Activated T-helper 17 cell treated with anti-CD3 and anti-CD28 coated beads, Interleukin-2, amount 50 U/mL, for 72 hours (primary cell): ENCODE measurements around the gene UBE2M. TPM values are rescaled to one million over a fixed set of nuclear protein-coding genes. Genes with fewer than 3 reads are reported as not detected.
A peak's percentile ranks its signal among the peaks of the same experiment; 100 is the strongest.
"Not testable (repeated sequence)": the region's sequence is repeated elsewhere in the genome, so short reads cannot be mapped to it uniquely, and the experiment has no call there.

Experiments
- ATAC-seq: fragments of 150-1000 bp; cut with Tn5 transposase; replicated peaks from 2 replicates; pipeline ENCODE4 v1.10.0; 2021; ENCODE audit warnings: mild to moderate bottlenecking, moderate library complexity
- H3K27ac Mint-ChIP-seq: one replicate; pipeline ENCODE4 v1.8.0; 2022; ENCODE audit warnings: mixed read lengths
- H3K27me3 Mint-ChIP-seq: one replicate; pipeline ENCODE4 v1.8.0; 2022; ENCODE audit warnings: mixed read lengths
- H3K36me3 Mint-ChIP-seq: one replicate; pipeline ENCODE4 v1.8.0; 2022; ENCODE audit warnings: low read depth, mild to moderate bottlenecking, mixed read lengths
- H3K4me1 Mint-ChIP-seq: one replicate; pipeline ENCODE4 v1.8.0; 2022; ENCODE audit warnings: mixed read lengths
- H3K4me3 Mint-ChIP-seq: one replicate; pipeline ENCODE4 v1.8.0; 2022; ENCODE audit warnings: mild to moderate bottlenecking, mixed read lengths
- H3K9me3 Mint-ChIP-seq: one replicate; pipeline ENCODE4 v1.8.0; 2022; ENCODE audit warnings: mixed read lengths
- total RNA-seq, 2 donors: library from RNA; stranded (reverse); gene quantifications; one replicate each; pipeline ENCODE4 v1.2.3, GENCODE V29; 2022

The UBE2M gene
- total RNA-seq, 2 donors from 2014 or later = 102 to 141 TPM

GRCh38 chr19:58543826-58544590 lies 14.4 kb downstream of the UBE2M start, which contains the start of gene TRIM28:
Gene TRIM28, plus strand, starts transcription at chr19:58544064. Its CDS starts 694 bp downstream, at chr19:58544758.
- Mint-ChIP-seq H3K9me3 (no peaks in the 10 kb centered on the region), H3K27ac (peak within 1 kb of the TSS; percentile 98), H3K36me3 (peaks cover 54% of the 10 kb centered on the region), H3K27me3 (no peaks in the 10 kb centered on the region), H3K4me3 (peak within 1 kb of the TSS; percentile 95), H3K4me1 (peaks cover 26% of the 10 kb centered on the region)
- peak; percentile 95 for ATAC-seq

- ATAC-seq, H3K27me3 Mint-ChIP-seq, H3K9me3 Mint-ChIP-seq: not testable (repeated sequence)
- Mint-ChIP-seq H3K36me3 (peaks cover 42% of the 10 kb centered on the region), H3K4me1 (peaks cover 25% of the 10 kb centered on the region), H3K4me3 (peak overlapping the region; percentile 95), H3K27ac (peak overlapping the region; percentile 50)
Observed at GRCh38 chr19:58542641-58543372, 15.6 kb downstream of the UBE2M start.

GRCh38 chr19:58539169-58539559 lies 19.2 kb downstream of the UBE2M start:
- H3K27me3 Mint-ChIP-seq, H3K9me3 Mint-ChIP-seq, ATAC-seq, H3K36me3 Mint-ChIP-seq: not testable (repeated sequence)
- H3K27ac Mint-ChIP-seq = peak overlapping the region; percentile 68
- H3K4me1 Mint-ChIP-seq = peaks cover 11% of the 10 kb centered on the region
- H3K4me3 Mint-ChIP-seq = peak overlapping the region; percentile 79

- Mint-ChIP-seq H3K27me3 (no peaks in the 10 kb centered on the region), H3K36me3 (peaks cover under 1% of the 10 kb centered on the region), H3K9me3 (no peaks in the 10 kb centered on the region), H3K4me3 (peak overlapping the region; percentile 79), H3K4me1 (peaks cover 5% of the 10 kb centered on the region), H3K27ac (peak overlapping the region; percentile 84)
- peak; percentile 80 for ATAC-seq
Observed at GRCh38 chr19:58538257-58539168, 19.9 kb downstream of the UBE2M start.

GRCh38 chr19:58536852-58537798 lies 21.3 kb downstream of the UBE2M start:
- Mint-ChIP-seq H3K9me3 (no peaks in the 10 kb centered on the region), H3K27me3 (no peaks in the 10 kb centered on the region), H3K27ac (no peak overlapping the region), H3K4me1 (peaks cover 5% of the 10 kb centered on the region), H3K36me3 (no peaks in the 10 kb centered on the region), H3K4me3 (peak overlapping the region; percentile 79)
- no peak for ATAC-seq

GRCh38 chr19:58535857-58536256 lies 22.6 kb downstream of the UBE2M start:
- Mint-ChIP-seq H3K4me1 (peaks cover 5% of the 10 kb centered on the region), H3K9me3 (no peaks in the 10 kb centered on the region), H3K4me3 (no peak overlapping the region), H3K27me3 (no peaks in the 10 kb centered on the region), H3K36me3 (no peaks in the 10 kb centered on the region), H3K27ac (no peak overlapping the region)
- no peak for ATAC-seq

GRCh38 chr19:58531034-58531840 lies 27.2 kb downstream of the UBE2M start:
- Mint-ChIP-seq H3K9me3 (no peaks in the 10 kb centered on the region), H3K27ac (no peak overlapping the region), H3K36me3 (no peaks in the 10 kb centered on the region), H3K4me1 (no peaks in the 10 kb centered on the region), H3K27me3 (no peaks in the 10 kb centered on the region), H3K4me3 (no peak overlapping the region)
- no peak for ATAC-seq

- H3K4me3 Mint-ChIP-seq = no peak overlapping the region
- no peaks in the 10 kb centered on the region for H3K27me3 Mint-ChIP-seq
- no peak overlapping the region for H3K27ac Mint-ChIP-seq
- no peaks in the 10 kb centered on the region for H3K36me3 Mint-ChIP-seq
- no peaks in the 10 kb centered on the region for H3K4me1 Mint-ChIP-seq
- H3K9me3 Mint-ChIP-seq = no peaks in the 10 kb centered on the region
- no peak for ATAC-seq
Observed at GRCh38 chr19:58529405-58529804, 29.0 kb downstream of the UBE2M start.

GRCh38 chr19:58522709-58523108 lies 35.7 kb downstream of the UBE2M start:
- Mint-ChIP-seq H3K4me1 (peaks cover 11% of the 10 kb centered on the region), H3K36me3 (peaks cover 21% of the 10 kb centered on the region), H3K27me3 (no peaks in the 10 kb centered on the region), H3K9me3 (no peaks in the 10 kb centered on the region), H3K4me3 (no peak overlapping the region), H3K27ac (peak overlapping the region; percentile 33)
- ATAC-seq = no peak

GRCh38 chr19:58521651-58522050 lies 36.8 kb downstream of the UBE2M start:
- Mint-ChIP-seq H3K27me3 (no peaks in the 10 kb centered on the region), H3K36me3 (peaks cover 21% of the 10 kb centered on the region), H3K4me3 (peak overlapping the region; percentile 32), H3K4me1 (peaks cover 11% of the 10 kb centered on the region), H3K9me3 (no peaks in the 10 kb centered on the region), H3K27ac (no peak overlapping the region)
- ATAC-seq = no peak

- no peak for ATAC-seq
- H3K36me3 Mint-ChIP-seq = peaks cover 29% of the 10 kb centered on the region
- peak overlapping the region; percentile 89 for H3K4me3 Mint-ChIP-seq
- peak overlapping the region; percentile 96 for H3K27ac Mint-ChIP-seq
- peaks cover 18% of the 10 kb centered on the region for H3K4me1 Mint-ChIP-seq
- H3K9me3 Mint-ChIP-seq = no peaks in the 10 kb centered on the region
- H3K27me3 Mint-ChIP-seq = no peaks in the 10 kb centered on the region
Observed at GRCh38 chr19:58520257-58520599, 38.2 kb downstream of the UBE2M start.

- Mint-ChIP-seq H3K27me3 (no peaks in the 10 kb centered on the region), H3K36me3 (peaks cover 36% of the 10 kb centered on the region), H3K4me1 (peaks cover 18% of the 10 kb centered on the region), H3K27ac (peak within 1 kb of the TSS; percentile 96), H3K9me3 (no peaks in the 10 kb centered on the region), H3K4me3 (peak within 1 kb of the TSS; percentile 89)
- peak; percentile 86 for ATAC-seq
Observed at GRCh38 chr19:58519355-58520256, 38.8 kb downstream of the UBE2M start, which contains the start of gene ZBTB45. Gene ZBTB45, minus strand, starts transcription at chr19:58519810. Its CDS starts 2,137 bp downstream, at chr19:58517673.
